Measurements from ENCODE around the gene SCN1A. TPM values are rescaled to one million over a fixed set of nuclear protein-coding genes. Genes with fewer than 3 reads are reported as not detected.

Gene SCN1A
- total RNA-seq, 4 donors from 2014 or later, result not detected

DNA sequence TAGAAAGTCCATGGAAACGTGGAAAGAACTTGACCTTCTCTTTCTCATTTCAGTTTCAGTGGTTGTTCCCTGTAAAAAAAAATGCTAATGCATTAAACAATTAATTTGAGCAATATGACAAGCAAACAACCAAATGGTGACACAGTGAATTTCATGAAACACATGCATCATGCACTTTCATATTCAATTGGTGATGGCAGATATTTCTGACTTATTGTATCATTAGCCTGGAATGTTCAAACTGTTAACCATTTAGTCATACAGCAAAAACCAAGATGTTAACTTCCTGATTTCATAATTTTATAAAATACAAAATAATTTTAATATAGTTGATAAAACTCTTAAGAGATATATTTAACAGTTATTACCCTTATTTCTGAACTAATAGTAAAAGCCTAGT is 85.5 kb downstream of the SCN1A start:
- Histone ChIP-seq H3K4me1 (no peaks in the 10 kb centered on the region), H3K4me3 (no peak overlapping the region), H3K36me3 (no peaks in the 10 kb centered on the region), H3K27ac (no peak overlapping the region), H3K27me3 (no peaks in the 10 kb centered on the region), H3K9me3 (no peaks in the 10 kb centered on the region)
- intact Hi-C loops (cut with DNase I; ENCODE audit: low total_unique reads) (no loop called here), in situ Hi-C loops (cut with MboI; ENCODE audit: low sequenced_read_pairs in 4 of 4) (no loop called here)
- no peak for DNase-seq
- TF ChIP-seq POLR2A (IDR thresholded peaks at IDR 0.05) (no peak), CTCF (IDR thresholded peaks at IDR 0.05 in 4 of 5, conservative IDR thresholded peaks at IDR 0.05 in 1 of 5) (no peak)
- ATAC-seq, result no peak

DNA sequence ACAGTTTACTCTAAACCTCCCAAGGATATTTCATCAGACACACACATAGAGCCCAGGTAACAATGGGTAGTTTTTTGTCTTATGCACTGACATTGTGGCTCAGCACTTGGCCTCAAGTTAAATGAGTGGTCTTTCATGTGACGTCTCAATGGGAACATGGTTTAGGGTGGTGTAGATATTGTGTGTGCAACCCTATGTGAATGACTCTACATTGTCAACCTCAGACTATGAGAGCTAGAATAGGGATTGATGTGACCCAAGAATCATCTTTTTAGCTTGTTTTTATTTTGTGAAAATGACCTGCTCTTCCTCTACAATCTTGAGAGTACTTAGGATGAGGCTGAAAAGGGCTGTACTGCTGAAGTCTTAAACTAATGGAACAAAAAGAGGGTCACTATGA is 86.2 kb downstream of the SCN1A start:
- Histone ChIP-seq H3K9me3 (no peaks in the 10 kb centered on the region), H3K4me3 (no peak overlapping the region), H3K36me3 (no peaks in the 10 kb centered on the region), H3K4me1 (no peaks in the 10 kb centered on the region), H3K27me3 (no peaks in the 10 kb centered on the region), H3K27ac (no peak overlapping the region)
- intact Hi-C loops (cut with DNase I; ENCODE audit: low total_unique reads), result no loop called here
- DNase-seq, result no peak
- no peak for ATAC-seq
- TF ChIP-seq POLR2A (IDR thresholded peaks at IDR 0.05) (no peak), CTCF (IDR thresholded peaks at IDR 0.05 in 4 of 5, conservative IDR thresholded peaks at IDR 0.05 in 1 of 5) (no peak)
- in situ Hi-C loops (cut with MboI; ENCODE audit: low sequenced_read_pairs in 4 of 4), result no loop called here

GRCh38 chr2:166032361-166032760 is 95.5 kb downstream of the SCN1A start:
- intact Hi-C loops (cut with DNase I; ENCODE audit: low total_unique reads) (no loop called here), in situ Hi-C loops (cut with MboI; ENCODE audit: low sequenced_read_pairs in 4 of 4) (no loop called here)
- peaks cover 0 to 4% (median 0%) of the 10 kb centered on the region in 3 donors for H3K9me3 ChIP-seq
- no peaks in the 10 kb centered on the region for H3K4me1 ChIP-seq
- H3K27me3 ChIP-seq, result no peaks in the 10 kb centered on the region
- ATAC-seq (no peak), DNase-seq (no peak)
- no peak overlapping the region for H3K27ac ChIP-seq
- no peak overlapping the region for H3K4me3 ChIP-seq
- no peaks in the 10 kb centered on the region for H3K36me3 ChIP-seq
- TF ChIP-seq CTCF (IDR thresholded peaks at IDR 0.05 in 4 of 5, conservative IDR thresholded peaks at IDR 0.05 in 1 of 5) (no peak), POLR2A (IDR thresholded peaks at IDR 0.05) (no peak)

- Histone ChIP-seq H3K4me1 (no peaks in the 10 kb centered on the region), H3K27ac (no peak overlapping the region), H3K4me3 (no peak overlapping the region), H3K36me3 (no peaks in the 10 kb centered on the region), H3K27me3 (no peaks in the 10 kb centered on the region), H3K9me3 (peaks cover 0 to 4% (median 0%) of the 10 kb centered on the region in 3 donors)
- TF ChIP-seq CTCF (IDR thresholded peaks at IDR 0.05 in 4 of 5, conservative IDR thresholded peaks at IDR 0.05 in 1 of 5), result no peak
- TF ChIP-seq POLR2A (IDR thresholded peaks at IDR 0.05), result no peak
- intact Hi-C loops (cut with DNase I; ENCODE audit: low total_unique reads) (no loop called here), in situ Hi-C loops (cut with MboI; ENCODE audit: low sequenced_read_pairs in 4 of 4) (no loop called here)
- DNase-seq (no peak), ATAC-seq (no peak)
Observed at GRCh38 chr2:166031054-166031453, 96.8 kb downstream of the SCN1A start.

GRCh38 chr2:166025313-166025712 is 102.5 kb downstream of the SCN1A start:
- DNase-seq, result no peak
- in situ Hi-C loops (cut with MboI; ENCODE audit: low sequenced_read_pairs in 4 of 4), result no loop called here

More at GRCh38 chr2:166025313-166025712, 102.5 kb downstream of the SCN1A start:
- Histone ChIP-seq H3K9me3 (peaks cover 0 to 4% (median 0%) of the 10 kb centered on the region in 3 donors), H3K36me3 (no peaks in the 10 kb centered on the region), H3K27me3 (no peaks in the 10 kb centered on the region), H3K4me3 (no peak overlapping the region), H3K4me1 (no peaks in the 10 kb centered on the region), H3K27ac (no peak overlapping the region)
- TF ChIP-seq CTCF (IDR thresholded peaks at IDR 0.05 in 4 of 5, conservative IDR thresholded peaks at IDR 0.05 in 1 of 5) (no peak), POLR2A (IDR thresholded peaks at IDR 0.05) (no peak)
- intact Hi-C loops (cut with DNase I; ENCODE audit: low total_unique reads), result no loop called here
- no peak for ATAC-seq

Measured in gastrocnemius medialis (tissue), 4 donors.